Natural killer cell (primary cell): ENCODE results near the gene SPANXN2. TPM values are rescaled to one million over a fixed set of nuclear protein-coding genes. Genes with fewer than 3 reads are reported as not detected.

Experiments
- ATAC-seq, 3 donors: fragments of 150-1000 bp in 2 of 3; fragments of 200-7000 bp in 1 of 3; cut with Tn5 transposase; 1 replicate in 1 of 3; 2 replicates in 2 of 3; pipeline ENCODE4 v1.10.0; 2021; ENCODE audit warnings: mild to moderate bottlenecking in 2 of 3, moderate library complexity in 2 of 3
- DNase-seq, 2 donors: peaks; one replicate each; pipeline versions ENCODE4 v3.0.0 to v3.0.0-alpha.2; 2013 to 2021; ENCODE audit warnings: mixed read lengths in 1 of 2
- H3K27ac ChIP-seq: one replicate; pipeline ENCODE4 v1.5.1; 2013; ENCODE audit warnings: mild to moderate bottlenecking, low read length
- H3K27me3 ChIP-seq: one replicate; pipeline ENCODE4 v1.6.1; 2013; ENCODE audit warnings: low read length; ENCODE audit not compliant: control insufficient read depth, insufficient read depth
- H3K36me3 ChIP-seq: one replicate; pipeline ENCODE4 v1.6.1; 2013; ENCODE audit warnings: low read length; ENCODE audit not compliant: control insufficient read depth, insufficient read depth
- H3K4me1 ChIP-seq: one replicate; pipeline ENCODE4 v1.6.1; 2013; ENCODE audit warnings: low read length; ENCODE audit not compliant: control insufficient read depth, insufficient read depth
- H3K4me3 ChIP-seq: one replicate; pipeline ENCODE4 v1.5.1; 2013; ENCODE audit warnings: low read length
- H3K9me3 ChIP-seq: one replicate; pipeline ENCODE4 v1.6.1; 2013; ENCODE audit warnings: low read length; ENCODE audit not compliant: control insufficient read depth, insufficient read depth
- H3K27ac Mint-ChIP-seq, 2 donors: one replicate each; pipeline ENCODE4 v1.8.0; 2022; ENCODE audit warnings: mild to moderate bottlenecking in 2 of 2, mixed read lengths in 2 of 2, moderate library complexity in 1 of 2
- H3K27me3 Mint-ChIP-seq, 2 donors: one replicate each; pipeline ENCODE4 v1.8.0; 2022; ENCODE audit warnings: low read depth in 2 of 2, mixed read lengths in 2 of 2
- H3K36me3 Mint-ChIP-seq: one replicate; pipeline ENCODE4 v1.8.0; 2022; ENCODE audit warnings: mixed read lengths
- H3K4me1 Mint-ChIP-seq, 2 donors: one replicate each; pipeline ENCODE4 v1.8.0; 2022; ENCODE audit warnings: mixed read lengths in 2 of 2
- H3K4me3 Mint-ChIP-seq: one replicate; pipeline ENCODE4 v1.8.0; 2022; ENCODE audit warnings: mild to moderate bottlenecking, moderate library complexity, mixed read lengths
- H3K9me3 Mint-ChIP-seq, 2 donors: one replicate each; pipeline ENCODE4 v1.8.0; 2022; ENCODE audit warnings: mixed read lengths in 2 of 2
- WGBS: methylation state at CpG from one replicate; pipeline ENCODE4 v1.1.7; 2013; ENCODE audit warnings: missing lambda C conversion rate; ENCODE audit not compliant: insufficient coverage; 5-methylcytosine and 5-hydroxymethylcytosine counted together
- intact Hi-C: fragments of 100-400 bp; cut with micrococcal nuclease; formaldehyde crosslinking; loops from one replicate; pipeline ENCODE4 v1.14.2; 2022
- total RNA-seq, 4 donors: library from RNA; stranded (reverse); fragments of 120-200 nt in 1 of 4; gene quantifications; one replicate each; pipeline versions ENCODE4 v1.2.3 to v1.2.4, GENCODE V29; 2013 to 2022
- TF ChIP-seq, protein P1 (sequence below): fragments of 200-600 bp; IDR thresholded peaks from one replicate; pipeline ENCODE4 v1.8.0; 2022; ENCODE audit warnings: antibody characterized with exemption

The SPANXN2 gene
- total RNA-seq, 3 donors from 2014 or later (not counting 1 experiment from before 2014, with no cell fraction given), result not detected

DNA sequence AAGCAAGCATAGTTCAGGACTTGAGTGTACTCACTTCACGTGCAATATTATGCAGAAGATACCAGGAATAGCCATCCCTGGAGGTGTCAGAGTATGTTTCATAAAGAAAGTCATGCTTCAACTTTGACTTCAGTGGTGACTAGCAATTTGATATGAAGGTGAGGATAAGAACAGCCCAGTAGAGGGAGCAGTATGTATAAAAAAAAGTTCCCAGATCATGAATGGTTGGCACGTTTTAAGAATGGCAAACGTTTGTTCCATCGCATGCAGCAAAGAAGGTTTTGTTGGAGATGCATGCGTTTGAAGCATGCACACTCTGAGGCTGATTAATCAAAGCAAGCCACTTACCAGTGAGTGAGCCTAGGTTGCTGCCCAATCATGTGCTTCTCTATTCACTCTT lies 51.2 kb downstream of the SPANXN2 start:
- no peaks in the 10 kb centered on the region for H3K27me3 ChIP-seq
- TF ChIP-seq, protein P1, sequence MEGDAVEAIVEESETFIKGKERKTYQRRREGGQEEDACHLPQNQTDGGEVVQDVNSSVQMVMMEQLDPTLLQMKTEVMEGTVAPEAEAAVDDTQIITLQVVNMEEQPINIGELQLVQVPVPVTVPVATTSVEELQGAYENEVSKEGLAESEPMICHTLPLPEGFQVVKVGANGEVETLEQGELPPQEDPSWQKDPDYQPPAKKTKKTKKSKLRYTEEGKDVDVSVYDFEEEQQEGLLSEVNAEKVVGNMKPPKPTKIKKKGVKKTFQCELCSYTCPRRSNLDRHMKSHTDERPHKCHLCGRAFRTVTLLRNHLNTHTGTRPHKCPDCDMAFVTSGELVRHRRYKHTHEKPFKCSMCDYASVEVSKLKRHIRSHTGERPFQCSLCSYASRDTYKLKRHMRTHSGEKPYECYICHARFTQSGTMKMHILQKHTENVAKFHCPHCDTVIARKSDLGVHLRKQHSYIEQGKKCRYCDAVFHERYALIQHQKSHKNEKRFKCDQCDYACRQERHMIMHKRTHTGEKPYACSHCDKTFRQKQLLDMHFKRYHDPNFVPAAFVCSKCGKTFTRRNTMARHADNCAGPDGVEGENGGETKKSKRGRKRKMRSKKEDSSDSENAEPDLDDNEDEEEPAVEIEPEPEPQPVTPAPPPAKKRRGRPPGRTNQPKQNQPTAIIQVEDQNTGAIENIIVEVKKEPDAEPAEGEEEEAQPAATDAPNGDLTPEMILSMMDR, result no peak
- Mint-ChIP-seq H3K27me3 (no peaks in the 10 kb centered on the region), H3K9me3 (peaks cover 2 to 3% of the 10 kb centered on the region in 2 donors), H3K36me3 (no peaks in the 10 kb centered on the region), H3K4me3 (no peak overlapping the region), H3K27ac (no peak overlapping the region), H3K4me1 (no peaks in the 10 kb centered on the region)
- no peak overlapping the region for H3K4me3 ChIP-seq
- 11% methylated on average over 4 of the region's 5 CpGs for WGBS
- no peak overlapping the region for H3K27ac ChIP-seq
- intact Hi-C loops, result no loop called here
- ATAC-seq, result no peak
- no peaks in the 10 kb centered on the region for H3K4me1 ChIP-seq
- no peaks in the 10 kb centered on the region for H3K9me3 ChIP-seq
- no peaks in the 10 kb centered on the region for H3K36me3 ChIP-seq
- no peak for DNase-seq

DNA sequence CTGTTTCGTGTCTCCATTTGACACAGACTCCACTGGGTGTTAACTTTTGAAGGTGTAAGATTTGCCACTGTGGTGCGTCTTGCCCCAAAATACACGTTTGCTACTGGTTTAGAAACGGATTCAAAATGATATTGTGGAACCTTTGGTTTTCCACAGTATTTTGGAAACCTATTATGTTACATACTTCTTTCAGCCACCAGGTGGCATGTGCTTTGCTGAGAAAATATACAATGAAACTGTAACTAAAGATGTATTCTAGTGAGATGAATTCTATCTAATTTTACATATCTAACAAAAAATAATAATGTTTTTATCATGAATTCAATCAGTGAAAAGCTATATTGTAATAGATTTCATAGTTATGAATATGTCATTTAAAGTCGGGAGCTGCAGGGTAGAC lies 56.2 kb downstream of the SPANXN2 start:
- TF ChIP-seq, protein P1, result no peak
- no peaks in the 10 kb centered on the region for H3K27me3 Mint-ChIP-seq

GRCh38 chrX:143663755-143664154 lies 56.8 kb downstream of the SPANXN2 start:
- peaks cover 0 to 5% of the 10 kb centered on the region in 2 donors for H3K9me3 Mint-ChIP-seq
- no peaks in the 10 kb centered on the region for H3K36me3 Mint-ChIP-seq
- TF ChIP-seq, protein P1, result no peak
- 64% methylated on average over 1 of the region's 5 CpGs for WGBS
- no peaks in the 10 kb centered on the region for H3K4me1 Mint-ChIP-seq
- no peak for ATAC-seq
- H3K27ac Mint-ChIP-seq, result no peak overlapping the region
- DNase-seq, result no peak
- intact Hi-C loops, result no loop called here
- no peaks in the 10 kb centered on the region for H3K9me3 ChIP-seq
- H3K4me3 ChIP-seq, result no peak overlapping the region
- no peaks in the 10 kb centered on the region for H3K27me3 Mint-ChIP-seq
- no peak overlapping the region for H3K4me3 Mint-ChIP-seq
- H3K36me3 ChIP-seq, result no peaks in the 10 kb centered on the region
- H3K27ac ChIP-seq, result no peak overlapping the region
- no peaks in the 10 kb centered on the region for H3K27me3 ChIP-seq
- no peaks in the 10 kb centered on the region for H3K4me1 ChIP-seq

More for the DNA sequence above, 56.2 kb downstream of the SPANXN2 start:
- Mint-ChIP-seq H3K9me3 (peaks cover 0 to 5% of the 10 kb centered on the region in 2 donors), H3K4me1 (no peaks in the 10 kb centered on the region), H3K36me3 (no peaks in the 10 kb centered on the region), H3K4me3 (no peak overlapping the region), H3K27ac (no peak overlapping the region)
- 69% methylated on average over 2 of the region's 5 CpGs for WGBS
- Histone ChIP-seq H3K9me3 (no peaks in the 10 kb centered on the region), H3K4me3 (no peak overlapping the region), H3K36me3 (no peaks in the 10 kb centered on the region), H3K27me3 (no peaks in the 10 kb centered on the region), H3K4me1 (no peaks in the 10 kb centered on the region), H3K27ac (no peak overlapping the region)
- ATAC-seq (no peak), DNase-seq (no peak)
- intact Hi-C loops, result no loop called here

Other genes with a start within 250 kb of the SPANXN2 start
- not detected for gene SPANXN3, start 203.3 kb downstream of the SPANXN2 start, total RNA-seq
- under 1 TPM in 2 of 3 donors, not detected in 1; 0.28 to 0.65 TPM for gene SLITRK4, start 84.7 kb downstream of the SPANXN2 start, total RNA-seq
- gene UBE2NL, start 163.3 kb upstream of the SPANXN2 start, total RNA-seq, result not detected